ENCODE measurements around the gene IL12RB1.

The IL12RB1 gene

DNA sequence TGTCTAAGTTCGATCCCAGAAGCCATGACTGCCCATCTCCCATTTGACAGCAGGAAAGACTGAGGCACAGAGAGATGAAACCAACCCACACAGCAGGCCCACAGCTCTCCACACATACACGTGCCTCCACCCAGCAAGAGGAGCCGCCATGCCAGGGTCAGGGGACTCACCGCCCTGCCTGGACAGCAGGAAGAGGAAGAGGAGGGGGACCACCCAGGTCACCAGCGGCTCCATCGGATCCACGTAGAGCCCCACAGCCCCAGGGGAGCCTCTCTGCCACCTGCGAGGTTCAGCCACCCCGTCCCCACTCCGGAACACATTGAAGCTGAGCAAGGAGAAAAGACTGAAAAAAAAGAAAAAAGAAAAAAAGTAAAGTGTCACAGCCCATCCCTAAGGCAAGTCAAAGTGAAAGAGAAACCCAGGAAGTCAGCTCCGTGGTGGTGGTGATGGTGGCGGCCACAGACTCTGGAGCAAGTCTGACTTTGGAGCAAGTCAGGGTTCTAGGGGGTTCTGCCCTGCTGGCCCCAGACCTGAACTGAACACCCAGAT lies at the start of gene IL12RB1:
Gene IL12RB1 (minus strand): TSS at position 345 of the 549 bp plus-strand sequence. CDS start 111 bp downstream, at position 234.
- DNase-seq (ENCODE audit: low read depth), result peak; percentile 25
- TF ChIP-seq, protein P1, sequence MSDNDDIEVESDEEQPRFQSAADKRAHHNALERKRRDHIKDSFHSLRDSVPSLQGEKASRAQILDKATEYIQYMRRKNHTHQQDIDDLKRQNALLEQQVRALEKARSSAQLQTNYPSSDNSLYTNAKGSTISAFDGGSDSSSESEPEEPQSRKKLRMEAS (IDR thresholded peaks at IDR 0.05; ENCODE audit: low read depth, low read length), result no peak
- TF ChIP-seq, protein P2, sequence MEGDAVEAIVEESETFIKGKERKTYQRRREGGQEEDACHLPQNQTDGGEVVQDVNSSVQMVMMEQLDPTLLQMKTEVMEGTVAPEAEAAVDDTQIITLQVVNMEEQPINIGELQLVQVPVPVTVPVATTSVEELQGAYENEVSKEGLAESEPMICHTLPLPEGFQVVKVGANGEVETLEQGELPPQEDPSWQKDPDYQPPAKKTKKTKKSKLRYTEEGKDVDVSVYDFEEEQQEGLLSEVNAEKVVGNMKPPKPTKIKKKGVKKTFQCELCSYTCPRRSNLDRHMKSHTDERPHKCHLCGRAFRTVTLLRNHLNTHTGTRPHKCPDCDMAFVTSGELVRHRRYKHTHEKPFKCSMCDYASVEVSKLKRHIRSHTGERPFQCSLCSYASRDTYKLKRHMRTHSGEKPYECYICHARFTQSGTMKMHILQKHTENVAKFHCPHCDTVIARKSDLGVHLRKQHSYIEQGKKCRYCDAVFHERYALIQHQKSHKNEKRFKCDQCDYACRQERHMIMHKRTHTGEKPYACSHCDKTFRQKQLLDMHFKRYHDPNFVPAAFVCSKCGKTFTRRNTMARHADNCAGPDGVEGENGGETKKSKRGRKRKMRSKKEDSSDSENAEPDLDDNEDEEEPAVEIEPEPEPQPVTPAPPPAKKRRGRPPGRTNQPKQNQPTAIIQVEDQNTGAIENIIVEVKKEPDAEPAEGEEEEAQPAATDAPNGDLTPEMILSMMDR (IDR thresholded peaks at IDR 0.05; ENCODE audit: low read depth, low read length), result no peak
- no peak for TF ChIP-seq MYC (IDR thresholded peaks at IDR 0.05; ENCODE audit: low read depth, low read length)
- H3K4me3 ChIP-seq (ENCODE audit: low read depth, low read length), result no peak within 1 kb of the TSS

DNA sequence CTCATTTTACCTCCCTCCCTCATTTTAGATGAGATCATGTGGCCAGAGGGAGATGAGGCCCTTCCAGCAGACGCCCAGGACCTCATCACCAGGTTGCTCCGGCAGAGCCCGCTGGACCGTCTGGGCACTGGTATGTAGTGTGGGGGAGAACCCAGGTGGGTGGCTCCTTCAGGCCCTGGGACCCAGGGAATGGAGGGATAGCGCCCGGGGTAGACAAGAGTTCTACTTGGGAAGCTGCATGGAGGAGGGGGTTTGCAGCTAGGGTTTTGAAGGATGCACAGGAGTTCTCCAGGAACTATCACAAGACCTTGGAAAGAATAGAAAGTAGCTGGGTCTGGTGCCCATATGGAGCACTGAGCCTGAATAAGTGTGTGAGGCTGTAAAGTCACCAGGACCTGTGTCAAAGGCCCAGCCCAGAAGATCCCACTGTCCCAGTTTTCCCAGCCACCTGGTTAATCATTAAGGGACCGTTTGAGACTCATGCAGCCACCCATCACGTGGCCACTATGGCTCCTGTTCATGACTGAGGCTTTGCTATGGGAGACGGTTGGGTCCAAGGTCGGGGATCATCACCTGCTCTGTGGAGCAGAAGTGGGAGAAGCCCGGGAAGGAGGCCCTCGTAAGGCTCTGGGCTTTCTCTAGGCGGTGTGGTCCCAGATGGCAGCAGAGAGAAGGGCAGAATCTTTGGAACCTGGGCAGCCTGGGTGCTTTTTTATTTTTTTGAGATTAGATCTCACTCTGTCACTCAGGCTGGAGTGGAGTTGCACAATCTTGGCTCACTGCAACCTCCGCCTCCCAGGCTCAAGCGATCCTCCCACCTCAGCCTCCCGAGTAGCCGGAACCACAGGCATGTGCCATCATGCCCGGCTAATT lies 49.2 kb upstream of the IL12RB1 start:
- H3K4me3 ChIP-seq (ENCODE audit: low read depth, low read length), result no peak overlapping the region
- TF ChIP-seq, protein P1 (IDR thresholded peaks at IDR 0.05; ENCODE audit: low read depth, low read length), result no peak
- TF ChIP-seq POLR2A (IDR thresholded peaks at IDR 0.05; ENCODE audit: extremely low read depth, insufficient read length), result no peak
- no peak for TF ChIP-seq MYC (IDR thresholded peaks at IDR 0.05; ENCODE audit: low read depth, low read length)
- TF ChIP-seq, protein P2 (IDR thresholded peaks at IDR 0.05; ENCODE audit: low read depth, low read length), result no peak
- DNase-seq (ENCODE audit: low read depth), result no peak

DNA sequence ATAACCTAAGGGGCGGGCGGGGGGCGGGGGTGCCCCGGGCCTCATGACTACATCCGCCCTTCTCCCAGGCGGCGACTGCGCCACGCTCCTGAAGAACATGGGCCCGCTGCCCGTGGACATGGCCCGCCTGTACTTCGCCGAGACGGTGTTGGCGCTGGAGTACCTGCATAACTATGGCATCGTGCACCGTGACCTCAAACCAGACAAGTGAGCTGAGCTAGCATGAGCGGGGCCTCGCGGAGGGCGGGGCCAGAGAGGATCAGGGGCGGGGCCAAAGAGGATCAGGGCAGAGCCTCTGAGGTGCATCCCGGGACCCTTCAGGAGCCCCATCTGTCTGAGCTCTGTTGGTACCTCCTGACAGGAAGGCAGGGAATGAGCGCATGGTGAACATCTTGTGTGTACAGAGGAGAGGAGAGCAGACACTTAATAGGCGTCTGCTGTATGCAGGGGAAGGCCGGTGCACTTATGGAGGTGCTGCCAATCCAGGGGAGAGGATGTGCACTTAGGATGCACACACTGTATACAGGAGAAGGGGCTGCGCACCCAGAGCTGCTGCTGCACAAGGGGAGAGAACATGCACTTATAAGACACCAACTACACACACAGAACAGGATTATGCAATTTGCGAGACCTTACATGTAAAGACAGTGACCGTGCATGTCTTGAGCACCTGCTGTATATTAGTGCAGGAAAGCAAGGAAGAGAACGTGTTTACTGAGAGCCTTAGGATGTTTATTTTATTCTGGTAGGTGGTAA lies 45.3 kb upstream of the IL12RB1 start:
- peak; percentile 36 for DNase-seq (ENCODE audit: low read depth)
- H3K4me3 ChIP-seq (ENCODE audit: low read depth, low read length), result no peak overlapping the region
- TF ChIP-seq, protein P1 (IDR thresholded peaks at IDR 0.05; ENCODE audit: low read depth, low read length), result no peak
- TF ChIP-seq POLR2A (IDR thresholded peaks at IDR 0.05; ENCODE audit: extremely low read depth, insufficient read length) (no peak), MYC (IDR thresholded peaks at IDR 0.05; ENCODE audit: low read depth, low read length) (no peak)
- TF ChIP-seq, protein P2 (IDR thresholded peaks at IDR 0.05; ENCODE audit: low read depth, low read length), result no peak

DNA sequence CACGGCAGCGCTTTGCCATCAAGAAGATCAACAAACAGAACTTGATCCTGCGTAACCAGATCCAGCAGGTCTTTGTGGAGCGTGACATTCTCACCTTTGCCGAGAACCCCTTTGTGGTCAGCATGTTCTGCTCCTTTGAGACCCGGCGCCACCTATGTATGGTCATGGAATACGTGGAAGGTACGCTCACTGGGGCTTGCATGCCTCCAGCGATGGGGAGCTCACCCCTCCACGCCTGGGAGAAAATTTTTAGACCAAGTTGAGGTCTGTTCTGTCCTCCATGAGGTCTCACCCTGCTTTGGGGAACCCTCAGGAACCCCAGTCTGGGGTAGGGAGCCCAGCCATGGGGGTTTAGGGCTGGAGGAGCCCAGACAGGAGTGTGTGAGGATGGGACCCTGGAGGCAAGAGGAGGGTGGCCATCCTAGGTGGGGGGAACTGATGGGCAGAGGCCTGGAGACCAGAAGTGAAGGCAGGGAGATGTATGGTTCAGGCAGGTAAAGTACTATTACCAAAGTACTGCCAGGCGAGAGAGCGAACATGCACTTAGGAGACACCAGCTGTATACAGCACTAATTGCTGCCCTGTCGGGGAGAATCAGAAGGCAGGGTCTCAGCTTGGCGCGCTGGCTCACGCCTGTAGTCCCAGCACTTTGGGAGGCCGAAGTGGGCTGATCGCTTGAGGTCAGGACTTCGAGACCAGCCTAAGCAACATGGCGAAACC lies 43.9 kb upstream of the IL12RB1 start:
- H3K4me3 ChIP-seq (ENCODE audit: low read depth, low read length), result no peak overlapping the region
- no peak for DNase-seq (ENCODE audit: low read depth)
- TF ChIP-seq, protein P1 (IDR thresholded peaks at IDR 0.05; ENCODE audit: low read depth, low read length), result no peak
- TF ChIP-seq, protein P2 (IDR thresholded peaks at IDR 0.05; ENCODE audit: low read depth, low read length), result no peak
- TF ChIP-seq POLR2A (IDR thresholded peaks at IDR 0.05; ENCODE audit: extremely low read depth, insufficient read length), result no peak
- TF ChIP-seq MYC (IDR thresholded peaks at IDR 0.05; ENCODE audit: low read depth, low read length), result no peak

DNA sequence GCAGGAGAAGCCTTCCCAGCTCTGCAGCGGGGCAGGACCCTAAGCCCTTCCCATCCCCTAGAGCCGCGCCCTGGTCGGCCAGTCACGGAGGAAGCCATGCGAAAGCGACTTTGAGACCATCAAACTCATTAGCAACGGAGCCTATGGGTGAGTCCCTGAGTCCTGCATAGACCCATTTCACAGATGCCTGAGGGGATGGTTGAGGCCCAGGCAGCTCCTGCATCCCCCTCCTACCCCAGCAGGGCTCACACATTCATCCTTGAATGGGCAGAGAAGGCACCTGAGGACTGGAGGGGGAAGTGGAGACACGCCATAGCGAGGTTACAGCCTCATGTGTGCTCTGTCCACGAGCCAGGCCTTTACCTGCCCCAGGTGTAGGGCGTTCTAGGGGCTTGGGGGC lies 42.1 kb upstream of the IL12RB1 start:
- no peak overlapping the region for H3K4me3 ChIP-seq (ENCODE audit: low read depth, low read length)
- DNase-seq (ENCODE audit: low read depth), result no peak
- TF ChIP-seq, protein P1 (IDR thresholded peaks at IDR 0.05; ENCODE audit: low read depth, low read length), result no peak
- TF ChIP-seq POLR2A (IDR thresholded peaks at IDR 0.05; ENCODE audit: extremely low read depth, insufficient read length), result no peak
- TF ChIP-seq MYC (IDR thresholded peaks at IDR 0.05; ENCODE audit: low read depth, low read length), result no peak
- TF ChIP-seq, protein P2 (IDR thresholded peaks at IDR 0.05; ENCODE audit: low read depth, low read length), result no peak

Data from NB4 (cell line).